Endothelial cell of umbilical vein (primary cell): ENCODE measurements around the gene BIK. TPM values are rescaled to one million over a fixed set of nuclear protein-coding genes. Genes with fewer than 3 reads are reported as not detected.

Source experiments
- BruUV-seq: library from RNA; stranded (reverse); fragments of 400-500 nt; replicated peaks from 2 replicates; lab custom pipeline; 2021; lab: Mats Ljungman, UMichigan
- CTCF ChIA-PET: fragments of 300-600, 350-600 bp; sonication (Branson Sonifier 250); formaldehyde crosslinking; loops from one replicate; lab custom pipeline; 2021; ENCODE audit warnings: antibody characterized with exemption, inconsistent platforms; lab: Charles Lee
- POLR2A ChIA-PET: fragments of 300-600, 350-600 bp; sonication (Branson Sonifier 250); formaldehyde crosslinking; loops from one replicate; lab custom pipeline; 2021; ENCODE audit warnings: antibody characterized with exemption, inconsistent platforms; lab: Charles Lee
- DNase-seq: peaks from one replicate; pipeline ENCODE4 v3.0.0-alpha.2; 2011; ENCODE audit warnings: low read depth, low spot score
- FAIRE-seq: peaks from 2 replicates; lab custom pipeline; 2011; peaks lifted over from hg19 to GRCh38; lab: Jason Lieb, UNC
- H2AFZ ChIP-seq: 2 replicates; pipeline ENCODE4 v1.6.0; 2012; ENCODE audit warnings: low read depth, low read length, control low read depth, inconsistent platforms
- H3K27ac ChIP-seq: 2 replicates; pipeline ENCODE4 v1.5.1; 2011; ENCODE audit warnings: low read depth, mild to moderate bottlenecking, control low read depth, low read length, moderate library complexity; ENCODE audit not compliant: insufficient read depth
- H3K27me3 ChIP-seq, 2 experiments: 2 replicates each; pipeline versions ENCODE4 v1.6.0 to v1.6.1; 2011; ENCODE audit warnings: low read length in 2 of 2, mixed read lengths in 1 of 2; ENCODE audit not compliant: control insufficient read depth in 2 of 2, insufficient read depth in 2 of 2
- H3K36me3 ChIP-seq, 2 experiments: 2 replicates in 1 of 2; 3 replicates in 1 of 2; pipeline ENCODE4 v1.5.1; 2011; ENCODE audit warnings: low read length in 2 of 2, mild to moderate bottlenecking in 1 of 2, moderate library complexity in 1 of 2; ENCODE audit not compliant: control insufficient read depth in 2 of 2, insufficient read depth in 2 of 2; ENCODE audit errors: extremely low read depth in 1 of 2
- H3K4me1 ChIP-seq: 3 replicates; pipeline ENCODE4 v1.5.1; 2011; ENCODE audit warnings: mild to moderate bottlenecking, low read length; ENCODE audit not compliant: control insufficient read depth, insufficient read depth; ENCODE audit errors: extremely low read depth
- H3K4me2 ChIP-seq: 2 replicates; pipeline ENCODE4 v1.6.1; 2011; ENCODE audit warnings: low read length, control low read depth, mixed read lengths; ENCODE audit not compliant: insufficient read depth
- H3K4me3 ChIP-seq, 3 experiments: fragments of 200-600 bp in 1 of 3; sonication (generic), shearing (Covaris generic) in 1 of 3; replicated peaks in 1 of 3; 2 replicates each; pipeline ENCODE4 v1.5.1; 2011 to 2016; ENCODE audit warnings: control low read depth in 3 of 3, low read length in 3 of 3, mild to moderate bottlenecking in 2 of 3, inconsistent platforms in 1 of 3, low read depth in 1 of 3, moderate library complexity in 1 of 3; ENCODE audit not compliant: insufficient read depth in 1 of 3
- H3K79me2 ChIP-seq: 2 replicates; pipeline ENCODE4 v1.6.0; 2012; ENCODE audit warnings: low read length, inconsistent platforms; ENCODE audit not compliant: control insufficient read depth, insufficient read depth
- H3K9ac ChIP-seq: replicated peaks from 2 replicates; pipeline ENCODE3; 2011; ENCODE audit warnings: low read length, control low read depth; ENCODE audit not compliant: insufficient read depth; ENCODE audit errors: extremely low read depth
- H3K9me1 ChIP-seq: replicated peaks from 3 replicates; pipeline ENCODE4 v1.6.0; 2011; ENCODE audit warnings: mild to moderate bottlenecking, low read length; ENCODE audit not compliant: control insufficient read depth, insufficient read depth; ENCODE audit errors: extremely low read depth
- H3K9me3 ChIP-seq: replicated peaks from 2 replicates; pipeline ENCODE4 v1.5.1; 2012; ENCODE audit warnings: low read length, inconsistent platforms; ENCODE audit not compliant: control insufficient read depth, insufficient read depth
- H4K20me1 ChIP-seq: replicated peaks from 2 replicates; pipeline ENCODE3; 2011; ENCODE audit warnings: mild to moderate bottlenecking, low read length; ENCODE audit not compliant: control insufficient read depth, insufficient read depth; ENCODE audit errors: extremely low read depth
- EZH2 ChIP-seq: IDR thresholded peaks from 2 replicates; pipeline ENCODE4 v1.6.1; 2012; ENCODE audit warnings: borderline replicate concordance, low read depth, mild to moderate bottlenecking, moderate library complexity, low read length, inconsistent platforms; ENCODE audit not compliant: severe bottlenecking
- FOS ChIP-seq: IDR thresholded peaks from 2 replicates; pipeline ENCODE4 v1.6.1; 2011; ENCODE audit warnings: mild to moderate bottlenecking, low read length, moderate library complexity, borderline replicate concordance; ENCODE audit not compliant: insufficient read depth
- GATA2 ChIP-seq: IDR thresholded peaks from 2 replicates; pipeline ENCODE4 v1.7.0; 2011; ENCODE audit warnings: low read depth, mild to moderate bottlenecking, moderate library complexity, mixed read lengths, low read length; ENCODE audit not compliant: insufficient read length, insufficient read depth
- JUN ChIP-seq: IDR thresholded peaks from 2 replicates; pipeline ENCODE4 v1.6.1; 2011; ENCODE audit warnings: borderline replicate concordance, low read depth; ENCODE audit not compliant: insufficient read length, insufficient read depth
- MYC ChIP-seq: IDR thresholded peaks from one replicate; pipeline ENCODE4 v1.6.1; 2011; ENCODE audit warnings: mild to moderate bottlenecking, low read depth, low read length
- POLR2A ChIP-seq: IDR thresholded peaks from 2 replicates; pipeline ENCODE4 v1.6.1; 2012; ENCODE audit warnings: low read depth, mild to moderate bottlenecking, control low read depth, low read length
- POLR2AphosphoS5 ChIP-seq: IDR thresholded peaks from 2 replicates; pipeline ENCODE4 v1.6.1; 2012; ENCODE audit warnings: low read depth, mild to moderate bottlenecking, control low read depth, low read length, moderate library complexity; ENCODE audit not compliant: insufficient read depth
- dilution Hi-C: fragments of 300-500 bp; cut with MboI; formaldehyde crosslinking; loops from one replicate; pipeline ENCODE4 v1.15.0; 2019; ENCODE audit warnings: low sequenced_read_pairs; ENCODE audit not compliant: extremely low pct_ligation_motif_present
- intact Hi-C: fragments of 100-400 bp; cut with micrococcal nuclease; formaldehyde crosslinking; loops from one replicate; pipeline ENCODE4 v1.10.0; 2022
- polyA plus RNA-seq, 4 experiments: library from polyadenylated mRNA; depleted of rRNA in 3 of 4; stranded (reverse) in 3 of 4; unstranded in 1 of 4; fragments of >200 nt; gene quantifications; 2 replicates each; pipeline versions ENCODE4 v1.2.1 to v1.2.3, GENCODE V29; 2011 to 2012; ENCODE audit warnings: missing spikeins in 1 of 4
- total RNA-seq: library from RNA; stranded (reverse); gene quantifications from 2 replicates; pipeline ENCODE4 v1.2.3, GENCODE V29; 2021
- TF ChIP-seq, protein P1 (sequence below): IDR thresholded peaks from 2 replicates; pipeline ENCODE4 v1.6.1; 2011; ENCODE audit not compliant: insufficient read depth, insufficient read length
- TF ChIP-seq, protein P2 (sequence below), 2 donors: IDR thresholded peaks; 1 replicate in 1 of 2; 2 replicates in 1 of 2; pipeline ENCODE4 v1.5.1; 2011; ENCODE audit warnings: low read length in 2 of 2, mild to moderate bottlenecking in 2 of 2, moderate library complexity in 2 of 2, control low read depth in 1 of 2, inconsistent platforms in 1 of 2, low read depth in 1 of 2; ENCODE audit not compliant: insufficient read depth in 1 of 2; ENCODE audit errors: extremely low read depth in 1 of 2

The BIK gene
- total and polyA plus RNA-seq, 2 donors (not counting 3 experiments of a cell fraction or from before 2014, with no cell fraction given), result 0.49 to 0.95 TPM

- dilution Hi-C loops, result no loop called here
- DNase-seq, result no peak
- no peaks in the 10 kb centered on the region for H3K27me3 ChIP-seq
- ChIA-PET POLR2A (no interaction called here), CTCF (interaction anchor here (0.8 kb wide), 1 partner anchor 12 kb away, joined by 3 read pairs; no protein-coding TSS in a partner anchor)
- no peak overlapping the region for H2AFZ ChIP-seq
- no peak for FAIRE-seq
- TF ChIP-seq MYC, result no peak
- TF ChIP-seq, protein P1, sequence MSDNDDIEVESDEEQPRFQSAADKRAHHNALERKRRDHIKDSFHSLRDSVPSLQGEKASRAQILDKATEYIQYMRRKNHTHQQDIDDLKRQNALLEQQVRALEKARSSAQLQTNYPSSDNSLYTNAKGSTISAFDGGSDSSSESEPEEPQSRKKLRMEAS, result no peak
- no TSS peak for BruUV-seq
- H3K4me1 ChIP-seq, result peaks cover 3% of the 10 kb centered on the region
- peaks cover 64% of the 10 kb centered on the region for H3K79me2 ChIP-seq
- no peaks in the 10 kb centered on the region for H3K9me1 ChIP-seq
- H4K20me1 ChIP-seq, result no peaks in the 10 kb centered on the region
- no peak overlapping the region for H3K4me3 ChIP-seq
- no peaks in the 10 kb centered on the region for H3K9me3 ChIP-seq
- intact Hi-C loops, result no loop called here
- no peak overlapping the region for H3K4me2 ChIP-seq
- no peak overlapping the region for H3K9ac ChIP-seq
- no peak overlapping the region for H3K27ac ChIP-seq
- H3K36me3 ChIP-seq, result peaks cover 0 to 8% of the 10 kb centered on the region in 2 experiments
These were observed 45.9 kb downstream of the BIK start for GRCh38 chr22:43156413-43156812.

DNA sequence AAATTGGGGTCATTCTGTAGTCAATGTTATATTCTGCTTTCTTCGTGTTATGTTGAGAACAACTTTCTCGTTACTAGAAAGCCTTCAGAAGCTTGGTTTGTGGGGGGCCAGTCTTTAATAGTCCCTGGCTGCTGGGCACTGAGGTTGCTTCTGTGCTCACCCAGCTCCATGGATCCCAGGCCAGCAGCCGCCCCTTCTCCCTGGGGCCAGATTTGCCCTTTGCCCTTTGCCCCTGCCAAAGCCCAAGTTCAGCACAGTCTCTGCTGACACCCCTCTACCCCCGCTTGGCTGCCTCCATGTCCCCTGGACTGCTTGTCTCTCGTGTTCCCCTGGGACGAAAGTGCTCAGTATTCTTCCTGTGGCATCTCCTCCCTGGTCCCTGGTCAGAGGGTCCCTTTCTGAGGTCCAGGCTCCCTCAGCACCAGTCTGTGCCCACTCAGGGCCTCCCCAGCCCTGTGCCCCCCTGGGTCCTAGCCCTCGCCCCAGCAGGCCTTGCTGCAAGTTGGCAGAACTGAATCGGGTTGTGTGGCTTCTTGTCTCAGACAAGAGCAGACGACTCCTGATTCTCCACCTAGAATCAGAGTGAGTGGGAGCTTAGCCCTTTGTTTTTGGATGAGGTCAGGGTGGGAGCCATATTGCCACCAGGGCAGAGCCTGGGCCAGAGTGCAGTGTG lies 47.5 kb downstream of the BIK start:
- BruUV-seq, result no TSS peak
- H3K27me3 ChIP-seq, result no peaks in the 10 kb centered on the region

More for the DNA sequence above, 47.5 kb downstream of the BIK start:
- dilution Hi-C loops, result no loop called here
- Histone ChIP-seq H3K9me1 (no peaks in the 10 kb centered on the region), H3K4me2 (no peak overlapping the region), H4K20me1 (no peaks in the 10 kb centered on the region), H3K9me3 (no peaks in the 10 kb centered on the region), H2AFZ (no peak overlapping the region), H3K4me1 (no peaks in the 10 kb centered on the region), H3K27ac (no peak overlapping the region), H3K9ac (no peak overlapping the region), H3K79me2 (peaks cover 48% of the 10 kb centered on the region), H3K4me3 (no peak overlapping the region), H3K36me3 (peaks cover 0 to 15% of the 10 kb centered on the region in 2 experiments)
- ChIA-PET CTCF (interaction anchor here (1.5 kb wide), 1 partner anchor 48 kb away, joined by 4 read pairs; no protein-coding TSS in a partner anchor), POLR2A (no interaction called here)
- TF ChIP-seq GATA2, result no peak
- no peak for TF ChIP-seq JUN
- no peak for TF ChIP-seq FOS
- TF ChIP-seq, protein P1, result no peak
- no peak for TF ChIP-seq POLR2A
- no peak for TF ChIP-seq EZH2
- no peak for TF ChIP-seq MYC
- no peak for TF ChIP-seq POLR2AphosphoS5
- TF ChIP-seq, protein P2, sequence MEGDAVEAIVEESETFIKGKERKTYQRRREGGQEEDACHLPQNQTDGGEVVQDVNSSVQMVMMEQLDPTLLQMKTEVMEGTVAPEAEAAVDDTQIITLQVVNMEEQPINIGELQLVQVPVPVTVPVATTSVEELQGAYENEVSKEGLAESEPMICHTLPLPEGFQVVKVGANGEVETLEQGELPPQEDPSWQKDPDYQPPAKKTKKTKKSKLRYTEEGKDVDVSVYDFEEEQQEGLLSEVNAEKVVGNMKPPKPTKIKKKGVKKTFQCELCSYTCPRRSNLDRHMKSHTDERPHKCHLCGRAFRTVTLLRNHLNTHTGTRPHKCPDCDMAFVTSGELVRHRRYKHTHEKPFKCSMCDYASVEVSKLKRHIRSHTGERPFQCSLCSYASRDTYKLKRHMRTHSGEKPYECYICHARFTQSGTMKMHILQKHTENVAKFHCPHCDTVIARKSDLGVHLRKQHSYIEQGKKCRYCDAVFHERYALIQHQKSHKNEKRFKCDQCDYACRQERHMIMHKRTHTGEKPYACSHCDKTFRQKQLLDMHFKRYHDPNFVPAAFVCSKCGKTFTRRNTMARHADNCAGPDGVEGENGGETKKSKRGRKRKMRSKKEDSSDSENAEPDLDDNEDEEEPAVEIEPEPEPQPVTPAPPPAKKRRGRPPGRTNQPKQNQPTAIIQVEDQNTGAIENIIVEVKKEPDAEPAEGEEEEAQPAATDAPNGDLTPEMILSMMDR (IDR thresholded peaks at IDR 0.05; ENCODE audit: extremely low read depth in 1 of 2, insufficient read depth in 1 of 2, low read depth in 1 of 2, low read length in 2 of 2), result no peak
- FAIRE-seq, result no peak
- intact Hi-C loops, result no loop called here
- DNase-seq, result no peak
